Uterus (tissue), 4 donors: ENCODE data around the gene SPEG. TPM values are rescaled to one million over a fixed set of nuclear protein-coding genes. Genes with fewer than 3 reads are reported as not detected.
A peak's percentile ranks its signal among the peaks of the same experiment; 100 is the strongest.

Source experiments
- DNase-seq, 2 donors: peaks; one replicate each; pipeline ENCODE4 v3.0.0-alpha.2; 2019 to 2020
- H3K27ac ChIP-seq, 2 donors: fragments of 200-600 bp; sonication (generic); 1 replicate in 1 of 2; 2 replicates in 1 of 2; pipeline ENCODE4 v1.5.1; 2016 to 2018
- H3K27me3 ChIP-seq, 2 donors: fragments of 200-600 bp; sonication (generic); one replicate each; pipeline ENCODE4 v1.5.1; 2018 to 2019; ENCODE audit warnings: control low read depth in 1 of 2
- H3K36me3 ChIP-seq, 2 donors: fragments of 200-600 bp; sonication (generic); one replicate each; pipeline ENCODE4 v1.5.1; 2019; ENCODE audit warnings: control low read depth in 1 of 2
- H3K4me1 ChIP-seq, 2 donors: fragments of 200-600 bp; sonication (generic); one replicate each; pipeline ENCODE4 v1.5.1; 2018 to 2019; ENCODE audit warnings: control low read depth in 1 of 2
- H3K4me3 ChIP-seq, 2 donors: fragments of 200-600 bp; sonication (generic); 1 replicate in 1 of 2; 2 replicates in 1 of 2; pipeline ENCODE4 v1.5.1; 2018 to 2019; ENCODE audit warnings: mild to moderate bottlenecking in 1 of 2
- H3K9me3 ChIP-seq, 2 donors: fragments of 200-600 bp; sonication (generic); one replicate each; pipeline ENCODE4 v1.5.1; 2019; ENCODE audit warnings: control low read depth in 1 of 2
- POLR2A ChIP-seq, 2 donors: fragments of 450-650 bp; IDR thresholded peaks; one replicate each; pipeline ENCODE4 v1.6.1; 2016; ENCODE audit warnings: antibody characterized with exemption in 2 of 2, mild to moderate bottlenecking in 1 of 2, moderate library complexity in 1 of 2
- intact Hi-C: fragments of 100-400 bp; cut with DNase I; formaldehyde crosslinking; loops from one replicate; pipeline ENCODE4 v1.15.1; 2023; ENCODE audit warnings: low total_unique reads
- total RNA-seq, 4 donors: library from RNA; depleted of rRNA in 3 of 4; stranded (reverse); fragments of >200 nt in 3 of 4; gene quantifications; one replicate each; pipeline versions ENCODE4 v1.1.0 to v1.2.4, GENCODE V29; 2014 to 2023
- TF ChIP-seq, protein P1 (sequence below), 4 experiments: fragments of 200-600 bp in 2 of 4; fragments of 450-650 bp in 2 of 4; sonication (generic) in 2 of 4; IDR thresholded peaks; one replicate each; pipeline ENCODE4 v1.5.1; 2016 to 2019; ENCODE audit warnings: antibody characterized with exemption in 4 of 4, mild to moderate bottlenecking in 2 of 4, moderate library complexity in 1 of 4
- donor health status: DM: yes; HTN: yes; CAD: no.

SPEG gene
- total RNA-seq, 4 donors from 2014 or later, result 22.9 to 318 (median 36.1) TPM

DNA sequence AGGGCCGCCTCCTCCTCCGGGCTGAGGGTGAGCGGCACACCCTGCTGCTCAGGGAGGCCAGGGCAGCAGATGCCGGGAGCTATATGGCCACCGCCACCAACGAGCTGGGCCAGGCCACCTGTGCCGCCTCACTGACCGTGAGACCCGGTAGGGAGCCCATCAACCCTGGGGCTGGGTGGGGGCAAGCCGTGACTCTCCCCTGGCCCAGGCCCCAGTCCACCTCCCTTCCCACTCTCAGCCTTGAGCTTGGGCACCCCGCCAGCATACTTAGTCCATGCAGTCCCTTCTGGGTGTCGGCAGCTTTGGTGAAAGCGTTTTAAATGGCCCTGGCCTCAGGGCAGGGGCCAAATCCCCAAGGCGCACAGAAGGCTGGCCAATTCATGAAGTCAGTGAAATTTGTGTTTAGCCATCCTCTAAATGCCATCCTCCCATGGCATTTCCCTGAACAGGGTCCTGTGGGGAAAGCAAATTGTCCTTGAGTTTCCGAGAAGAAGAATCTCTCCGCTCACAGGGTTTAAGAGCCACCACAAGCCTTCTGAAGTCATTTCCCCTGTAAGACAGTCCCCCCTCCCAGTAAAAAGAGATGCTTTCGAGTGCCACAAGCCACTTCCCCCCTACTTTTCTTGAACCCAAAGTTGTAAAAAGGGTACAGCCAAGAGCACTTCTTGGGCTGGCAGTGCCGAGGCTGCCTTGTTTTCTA lies 17.2 kb downstream of the SPEG start:
- H3K27ac ChIP-seq, result peak overlapping the region; percentile 97 to 98
- H3K27me3 ChIP-seq, result no peaks in the 10 kb centered on the region
- H3K4me3 ChIP-seq, result no peak overlapping the region
- intact Hi-C loops, result no loop called here
- TF ChIP-seq, protein P1, sequence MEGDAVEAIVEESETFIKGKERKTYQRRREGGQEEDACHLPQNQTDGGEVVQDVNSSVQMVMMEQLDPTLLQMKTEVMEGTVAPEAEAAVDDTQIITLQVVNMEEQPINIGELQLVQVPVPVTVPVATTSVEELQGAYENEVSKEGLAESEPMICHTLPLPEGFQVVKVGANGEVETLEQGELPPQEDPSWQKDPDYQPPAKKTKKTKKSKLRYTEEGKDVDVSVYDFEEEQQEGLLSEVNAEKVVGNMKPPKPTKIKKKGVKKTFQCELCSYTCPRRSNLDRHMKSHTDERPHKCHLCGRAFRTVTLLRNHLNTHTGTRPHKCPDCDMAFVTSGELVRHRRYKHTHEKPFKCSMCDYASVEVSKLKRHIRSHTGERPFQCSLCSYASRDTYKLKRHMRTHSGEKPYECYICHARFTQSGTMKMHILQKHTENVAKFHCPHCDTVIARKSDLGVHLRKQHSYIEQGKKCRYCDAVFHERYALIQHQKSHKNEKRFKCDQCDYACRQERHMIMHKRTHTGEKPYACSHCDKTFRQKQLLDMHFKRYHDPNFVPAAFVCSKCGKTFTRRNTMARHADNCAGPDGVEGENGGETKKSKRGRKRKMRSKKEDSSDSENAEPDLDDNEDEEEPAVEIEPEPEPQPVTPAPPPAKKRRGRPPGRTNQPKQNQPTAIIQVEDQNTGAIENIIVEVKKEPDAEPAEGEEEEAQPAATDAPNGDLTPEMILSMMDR (IDR thresholded peaks at IDR 0.05), result no peak
- TF ChIP-seq POLR2A (IDR thresholded peaks at IDR 0.05), result no peak
- peaks cover 11 to 18% of the 10 kb centered on the region in 2 donors for H3K4me1 ChIP-seq
- DNase-seq, result peak; percentile 77 to 88
- no peaks in the 10 kb centered on the region for H3K9me3 ChIP-seq
- H3K36me3 ChIP-seq, result no peaks in the 10 kb centered on the region

GRCh38 chr2:219452361-219453317 lies 18.0 kb downstream of the SPEG start:
- no peaks in the 10 kb centered on the region for H3K27me3 ChIP-seq
- H3K27ac ChIP-seq, result peak overlapping the region; percentile 97 to 98
- TF ChIP-seq POLR2A (IDR thresholded peaks at IDR 0.05), result peak in 1 of 2 donors; percentile 33
- TF ChIP-seq, protein P1 (IDR thresholded peaks at IDR 0.05), result no peak
- intact Hi-C loops, result no loop called here
- no peak overlapping the region for H3K4me3 ChIP-seq
- H3K9me3 ChIP-seq, result no peaks in the 10 kb centered on the region
- H3K36me3 ChIP-seq, result no peaks in the 10 kb centered on the region
- peaks cover 15 to 19% of the 10 kb centered on the region in 2 donors for H3K4me1 ChIP-seq
- peak; percentile 92 to 96 for DNase-seq

DNA sequence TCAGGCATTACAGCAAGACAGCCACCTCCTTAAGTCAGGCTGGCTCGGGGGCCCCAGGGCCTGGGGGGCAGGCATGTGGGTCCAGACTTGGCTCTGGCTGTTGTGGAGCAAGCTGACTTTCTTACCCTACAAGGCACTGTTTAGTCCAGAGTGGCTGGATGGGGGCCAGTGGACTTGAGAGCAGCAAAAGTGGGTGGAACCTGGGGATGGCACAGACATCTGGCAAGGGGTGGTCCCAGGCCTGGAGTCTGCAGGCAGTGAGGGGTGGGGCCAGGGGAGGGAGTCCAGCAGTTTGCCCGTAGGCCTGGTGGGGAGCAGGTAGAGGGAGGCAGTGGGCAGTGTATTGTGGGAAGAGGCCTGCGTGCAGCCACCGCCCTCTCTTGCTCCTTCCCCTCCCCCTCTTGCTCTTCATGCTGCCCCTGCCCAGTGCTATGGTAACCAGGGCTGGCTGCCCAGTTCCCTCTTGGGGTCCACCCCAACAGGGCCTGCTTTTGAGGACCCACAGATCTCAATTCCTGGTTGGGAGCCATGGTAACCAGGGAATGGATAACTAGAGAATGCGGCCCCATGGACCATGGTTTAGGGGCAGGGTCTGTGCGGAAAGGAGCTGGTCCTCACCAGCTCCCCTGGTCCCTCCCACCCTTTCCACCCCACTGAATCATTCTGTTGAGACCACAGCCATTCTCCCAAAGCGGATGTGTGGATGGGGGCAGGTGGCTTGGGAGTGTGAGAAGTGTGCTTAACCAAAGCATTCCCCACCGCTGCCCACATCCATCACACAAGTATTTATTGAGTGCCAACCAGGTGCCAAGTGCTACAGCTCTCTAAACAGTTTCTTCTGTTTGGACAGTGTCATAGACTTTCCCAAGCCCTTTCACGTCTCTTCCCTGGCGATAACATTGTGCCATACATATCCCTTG lies 19.3 kb downstream of the SPEG start:
- intact Hi-C loops, result no loop called here
- peak; percentile 91 to 99 for DNase-seq
- Histone ChIP-seq H3K9me3 (no peaks in the 10 kb centered on the region), H3K4me3 (no peak overlapping the region), H3K4me1 (peaks cover 11 to 15% of the 10 kb centered on the region in 2 donors), H3K27me3 (no peaks in the 10 kb centered on the region), H3K36me3 (no peaks in the 10 kb centered on the region), H3K27ac (peak overlapping the region; percentile 97 to 98)
- TF ChIP-seq, protein P1 (IDR thresholded peaks at IDR 0.05), result peak in 1 of 4 experiments; percentile 20
- TF ChIP-seq POLR2A (IDR thresholded peaks at IDR 0.05), result peak; percentile 11 to 26

- intact Hi-C loops, result no loop called here
- peaks cover 15 to 22% of the 10 kb centered on the region in 2 donors for H3K4me1 ChIP-seq
Measured at GRCh38 chr2:219455581-219455980, 20.9 kb downstream of the SPEG start.

More at GRCh38 chr2:219455581-219455980, 20.9 kb downstream of the SPEG start:
- no peak for DNase-seq
- no peak overlapping the region for H3K4me3 ChIP-seq
- no peaks in the 10 kb centered on the region for H3K27me3 ChIP-seq
- no peak for TF ChIP-seq POLR2A (IDR thresholded peaks at IDR 0.05)
- TF ChIP-seq, protein P1 (IDR thresholded peaks at IDR 0.05), result no peak
- no peaks in the 10 kb centered on the region for H3K36me3 ChIP-seq
- H3K27ac ChIP-seq, result peak overlapping the region; percentile 97 to 98
- no peaks in the 10 kb centered on the region for H3K9me3 ChIP-seq
